H9 (cell line): Measurements from ENCODE around the gene SLC35A4. TPM values are rescaled to one million over a fixed set of nuclear protein-coding genes. Genes with fewer than 3 reads are reported as not detected.

Experiments
- DNase-seq: peaks from one replicate; pipeline ENCODE4 v3.0.0-alpha.2; 2017
- H2AFZ ChIP-seq: one replicate; pipeline ENCODE4 v1.6.1; 2013; ENCODE audit warnings: mild to moderate bottlenecking, low read length, control low read depth, moderate library complexity
- H2AK5ac ChIP-seq: 2 replicates; pipeline ENCODE4 v1.6.1; 2013; ENCODE audit warnings: low read length, control low read depth, mixed read lengths; ENCODE audit not compliant: insufficient read length
- H2BK120ac ChIP-seq: one replicate; pipeline ENCODE4 v1.6.1; 2013; ENCODE audit warnings: low read depth, mild to moderate bottlenecking, low read length, control low read depth, inconsistent platforms; ENCODE audit not compliant: poor library complexity, severe bottlenecking
- H2BK12ac ChIP-seq: 2 replicates; pipeline ENCODE4 v1.6.1; 2013; ENCODE audit warnings: low read length, control low read depth, mixed read lengths, low read depth; ENCODE audit not compliant: insufficient read length
- H2BK15ac ChIP-seq: 2 replicates; pipeline ENCODE4 v1.6.1; 2013; ENCODE audit warnings: low read depth, low read length, control low read depth
- H2BK20ac ChIP-seq: one replicate; pipeline ENCODE4 v1.6.1; 2013; ENCODE audit warnings: low read depth, mild to moderate bottlenecking, low read length, control low read depth, inconsistent platforms; ENCODE audit not compliant: poor library complexity, severe bottlenecking
- H2BK5ac ChIP-seq: 2 replicates; pipeline ENCODE4 v1.6.1; 2013; ENCODE audit warnings: low read length, control low read depth, mixed read lengths; ENCODE audit not compliant: insufficient read length
- H3K14ac ChIP-seq: 2 replicates; pipeline ENCODE4 v1.6.1; 2013; ENCODE audit warnings: low read length, control low read depth; ENCODE audit not compliant: insufficient read depth
- H3K18ac ChIP-seq: 2 replicates; pipeline ENCODE4 v1.6.1; 2013; ENCODE audit warnings: low read depth, mild to moderate bottlenecking, mixed read lengths, low read length, control low read depth; ENCODE audit not compliant: insufficient read length
- H3K23ac ChIP-seq: 2 replicates; pipeline ENCODE4 v1.6.1; 2013; ENCODE audit warnings: low read length, control low read depth, mixed read lengths, low read depth; ENCODE audit not compliant: insufficient read length
- H3K23me2 ChIP-seq: 2 replicates; pipeline ENCODE4 v1.6.1; 2013; ENCODE audit warnings: low read depth, mild to moderate bottlenecking, mixed read lengths, low read length, control low read depth; ENCODE audit not compliant: insufficient read length, poor library complexity, severe bottlenecking
- H3K27ac ChIP-seq: 2 replicates; pipeline ENCODE4 v1.5.1; 2013; ENCODE audit warnings: low read length, control low read depth, mixed read lengths, low read depth; ENCODE audit not compliant: insufficient read length
- H3K27me3 ChIP-seq: 2 replicates; pipeline ENCODE4 v1.6.1; 2013; ENCODE audit warnings: low read length, control low read depth, inconsistent platforms; ENCODE audit not compliant: insufficient read depth
- H3K4ac ChIP-seq: 2 replicates; pipeline ENCODE4 v1.6.1; 2013; ENCODE audit warnings: low read depth, mild to moderate bottlenecking, control low read depth, inconsistent platforms, low read length, moderate library complexity
- H3K4me1 ChIP-seq: 2 replicates; pipeline ENCODE4 v1.6.1; 2013; ENCODE audit warnings: low read length, control low read depth, inconsistent platforms; ENCODE audit not compliant: insufficient read depth
- H3K4me2 ChIP-seq: 2 replicates; pipeline ENCODE4 v1.6.1; 2013; ENCODE audit warnings: low read length, control low read depth, mixed read lengths; ENCODE audit not compliant: insufficient read length, insufficient read depth
- H3K56ac ChIP-seq: 2 replicates; pipeline ENCODE4 v1.6.1; 2013; ENCODE audit warnings: low read depth, mild to moderate bottlenecking, mixed read lengths, low read length, control low read depth; ENCODE audit not compliant: insufficient read length
- H3K79me1 ChIP-seq: 2 replicates; pipeline ENCODE4 v1.6.1; 2013; ENCODE audit warnings: low read depth, mild to moderate bottlenecking, moderate library complexity, low read length, control low read depth, inconsistent platforms; ENCODE audit not compliant: insufficient read depth, poor library complexity, severe bottlenecking
- H3K79me2 ChIP-seq: 2 replicates; pipeline ENCODE4 v1.6.1; 2013; ENCODE audit warnings: low read length, control low read depth, inconsistent platforms; ENCODE audit not compliant: insufficient read depth
- H3K9ac ChIP-seq: 2 replicates; pipeline ENCODE4 v1.6.1; 2013; ENCODE audit warnings: low read length, control low read depth, mixed read lengths; ENCODE audit not compliant: insufficient read length; ENCODE audit errors: extremely low read depth
- H3K9me3 ChIP-seq: one replicate; pipeline ENCODE4 v1.6.1; 2013; ENCODE audit warnings: low read depth, low read length, inconsistent platforms; ENCODE audit not compliant: control insufficient read depth
- H3T11ph ChIP-seq: one replicate; pipeline ENCODE4 v1.6.1; 2013; ENCODE audit warnings: mild to moderate bottlenecking, low read length, control low read depth, inconsistent platforms
- H4K20me1 ChIP-seq: one replicate; pipeline ENCODE4 v1.6.1; 2013; ENCODE audit not compliant: control insufficient read depth, insufficient read length, insufficient read depth
- H4K5ac ChIP-seq: 2 replicates; pipeline ENCODE4 v1.6.1; 2013; ENCODE audit warnings: low read depth, mild to moderate bottlenecking, mixed read lengths, low read length, control low read depth; ENCODE audit not compliant: insufficient read length
- H4K8ac ChIP-seq: replicated peaks from 2 replicates; pipeline ENCODE4 v1.6.1; 2013; ENCODE audit warnings: low read length, control low read depth, mixed read lengths, low read depth; ENCODE audit not compliant: insufficient read length
- H4K91ac ChIP-seq: 2 replicates; pipeline ENCODE4 v1.6.1; 2013; ENCODE audit warnings: low read depth, mild to moderate bottlenecking, moderate library complexity, mixed read lengths, low read length, control low read depth; ENCODE audit not compliant: insufficient read length
- H3K27ac Mint-ChIP-seq, 3 experiments: 2 replicates in 2 of 3; 3 replicates in 1 of 3; pipeline ENCODE4 v1.8.0; 2020 to 2021; ENCODE audit warnings: mixed read lengths in 3 of 3, mild to moderate bottlenecking in 1 of 3, moderate library complexity in 1 of 3
- H3K27me3 Mint-ChIP-seq: 2 replicates; pipeline ENCODE4 v1.8.0; 2021; ENCODE audit warnings: low read depth, mild to moderate bottlenecking, moderate library complexity, mixed read lengths
- H3K36me3 Mint-ChIP-seq, 3 experiments: 2 replicates in 2 of 3; 3 replicates in 1 of 3; pipeline ENCODE4 v1.8.0; 2020 to 2021; ENCODE audit warnings: low read depth in 3 of 3, mixed read lengths in 3 of 3; ENCODE audit not compliant: insufficient read depth in 1 of 3
- H3K4me1 Mint-ChIP-seq, 2 experiments: 2 replicates each; pipeline ENCODE4 v1.8.0; 2020; ENCODE audit warnings: mixed read lengths in 2 of 2
- H3K4me3 Mint-ChIP-seq, 2 experiments: 2 replicates in 1 of 2; 3 replicates in 1 of 2; pipeline ENCODE4 v1.8.0; 2020 to 2021; ENCODE audit warnings: mild to moderate bottlenecking in 2 of 2, mixed read lengths in 2 of 2, moderate library complexity in 1 of 2
- H3K9me3 Mint-ChIP-seq, 2 experiments: 2 replicates in 1 of 2; 3 replicates in 1 of 2; pipeline ENCODE4 v1.8.0; 2020; ENCODE audit warnings: mild to moderate bottlenecking in 2 of 2, mixed read lengths in 2 of 2, moderate library complexity in 1 of 2
- CTCF ChIP-seq: fragments of 200-600 bp; sonication (generic); conservative IDR thresholded peaks from 3 replicates; pipeline ENCODE4 v1.8.0; 2021; ENCODE audit warnings: antibody characterized with exemption, mild to moderate bottlenecking
- WGBS: extraction: QIAGEN DNeasy Blood & Tissue Kit; methylation state at CpG from one replicate; pipeline ENCODE4 v1.1.7; 2013; ENCODE audit warnings: missing lambda C conversion rate, low lambda C conversion rate, mixed read lengths; ENCODE audit not compliant: insufficient read length; ENCODE audit errors: extremely low coverage; 5-methylcytosine and 5-hydroxymethylcytosine counted together
- total RNA-seq: library from RNA; stranded (reverse); gene quantifications from 2 replicates; pipeline ENCODE4 v1.2.1, GENCODE V29; 2021

SLC35A4 gene
- total RNA-seq, 1 experiment from 2014 or later: 92.0 TPM

GRCh38 chr5:140563596-140563995 lies 1.0 kb upstream of the SLC35A4 start:
- no peak overlapping the region for H2BK120ac ChIP-seq
- peak overlapping the region; percentile 41 for H3K9ac ChIP-seq
- no peaks in the 10 kb centered on the region; a peak in 2 of 5 replicates for H3K9me3 Mint-ChIP-seq
- peaks cover 9 to 40% (median 31%) of the 10 kb centered on the region in 3 experiments for H3K36me3 Mint-ChIP-seq
- H3K27me3 ChIP-seq: no peaks in the 10 kb centered on the region
- H4K8ac ChIP-seq: no peak overlapping the region
- no peak overlapping the region for H3T11ph ChIP-seq
- no peak overlapping the region for H3K18ac ChIP-seq
- H2AK5ac ChIP-seq: no peak overlapping the region
- H3K27ac ChIP-seq: no peak overlapping the region
- H2BK12ac ChIP-seq: no peak overlapping the region
- H3K14ac ChIP-seq: no peak overlapping the region
- no peaks in the 10 kb centered on the region for H4K20me1 ChIP-seq
- no peak overlapping the region for H4K5ac ChIP-seq
- H3K79me2 ChIP-seq: no peaks in the 10 kb centered on the region
- peak overlapping the region in 1 of 3 experiments; percentile 97; a peak in 1 of 7 replicates for H3K27ac Mint-ChIP-seq
- H3K4me3 Mint-ChIP-seq: peak overlapping the region; percentile 89 to 98
- H3K4me1 Mint-ChIP-seq: peaks cover 14 to 18% of the 10 kb centered on the region in 2 experiments
- H3K23ac ChIP-seq: no peak overlapping the region
- H3K9me3 ChIP-seq: no peaks in the 10 kb centered on the region
- peaks cover 4% of the 10 kb centered on the region; the same call in 1 of the 2 replicates for H3K4me1 ChIP-seq
- TF ChIP-seq CTCF: no peak
- no peak for DNase-seq
- no peak overlapping the region for H3K4ac ChIP-seq
- H3K23me2 ChIP-seq: peaks cover 10% of the 10 kb centered on the region
- H3K56ac ChIP-seq: no peak overlapping the region
- no CpG with 5 or more reads among the region's 8 CpGs for WGBS
- H3K4me2 ChIP-seq: peak overlapping the region; percentile 92
- no peak overlapping the region for H2BK20ac ChIP-seq
- no peak overlapping the region for H2BK5ac ChIP-seq
- H2BK15ac ChIP-seq: no peak overlapping the region
- no peaks in the 10 kb centered on the region for H3K79me1 ChIP-seq
- H2AFZ ChIP-seq: no peak overlapping the region
- H3K27me3 Mint-ChIP-seq: no peaks in the 10 kb centered on the region; the same call in 1 of the 2 replicates
- H4K91ac ChIP-seq: no peak overlapping the region
